Central memory CD8-positive, alpha-beta T cell (primary cell): Measurements from ENCODE around the gene CNNM1.
A peak's percentile ranks its signal among the peaks of the same experiment; 100 is the strongest.

Source experiments
- ATAC-seq: fragments of 150-1000 bp; cut with Tn5 transposase; replicated peaks from 2 replicates; pipeline ENCODE4 v1.10.0; 2022; ENCODE audit warnings: mild to moderate bottlenecking, moderate FRiP score, moderate number of reproducible peaks; ENCODE audit not compliant: poor library complexity, severe bottlenecking; ENCODE audit errors: extremely low read depth
- DNase-seq, 2 donors: peaks; one replicate each; pipeline ENCODE4 v3.0.0; 2021; ENCODE audit warnings: low spot score in 2 of 2
- H3K27ac Mint-ChIP-seq: one replicate; pipeline ENCODE4 v1.8.0; 2022; ENCODE audit warnings: low read depth, mild to moderate bottlenecking, moderate library complexity, mixed read lengths
- H3K27me3 Mint-ChIP-seq: one replicate; pipeline ENCODE4 v1.8.0; 2022; ENCODE audit warnings: mixed read lengths
- H3K36me3 Mint-ChIP-seq: one replicate; pipeline ENCODE4 v1.8.0; 2022; ENCODE audit warnings: mild to moderate bottlenecking, moderate library complexity, mixed read lengths; ENCODE audit not compliant: insufficient read depth
- H3K4me1 Mint-ChIP-seq: one replicate; pipeline ENCODE4 v1.8.0; 2022; ENCODE audit warnings: mixed read lengths
- H3K4me3 Mint-ChIP-seq: one replicate; pipeline ENCODE4 v1.8.0; 2022; ENCODE audit warnings: mild to moderate bottlenecking, moderate library complexity, mixed read lengths
- H3K9me3 Mint-ChIP-seq: one replicate; pipeline ENCODE4 v1.8.0; 2022; ENCODE audit warnings: mixed read lengths

The CNNM1 gene

DNA sequence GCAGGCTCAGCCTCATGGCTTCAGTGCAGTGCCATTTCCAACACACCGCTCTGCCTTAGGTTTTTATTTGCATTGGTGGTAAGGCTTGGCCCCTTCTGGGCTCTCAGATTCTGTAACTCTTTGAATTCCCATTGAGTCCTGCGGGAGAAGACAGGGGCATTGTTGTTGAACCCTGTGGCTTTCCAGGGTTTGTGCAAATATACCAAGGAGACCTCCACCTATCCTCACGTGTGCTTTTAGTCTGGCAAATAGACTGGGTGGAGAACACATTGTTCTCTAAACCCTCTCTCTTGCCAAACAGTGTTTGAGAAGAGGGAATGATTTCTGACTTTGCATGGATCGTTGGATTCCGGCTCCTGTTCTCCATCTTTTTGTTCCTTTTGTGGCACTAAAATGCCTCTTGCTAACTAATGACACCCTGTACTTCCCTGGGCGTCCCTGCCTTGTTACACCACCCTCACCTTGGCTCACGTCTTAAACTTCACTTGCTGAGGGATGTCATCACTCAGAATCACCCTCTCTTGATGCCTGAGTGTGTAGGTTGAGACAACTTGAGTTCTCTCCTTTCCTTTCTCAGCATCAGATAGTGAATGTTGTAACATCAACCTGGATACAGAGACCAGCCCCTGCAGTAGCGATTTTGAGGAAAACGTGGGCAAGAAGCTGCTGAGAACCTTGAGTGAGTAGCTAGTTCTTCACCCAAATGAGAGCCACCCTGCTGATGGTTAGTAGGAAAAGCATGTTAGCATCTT, 60.7 kb downstream of the CNNM1 start:
- no peak overlapping the region for H3K4me3 Mint-ChIP-seq
- H3K27me3 Mint-ChIP-seq = peaks cover 22% of the 10 kb centered on the region
- ATAC-seq = no peak
- peaks cover 5% of the 10 kb centered on the region for H3K36me3 Mint-ChIP-seq
- H3K27ac Mint-ChIP-seq = no peak overlapping the region
- H3K9me3 Mint-ChIP-seq = no peaks in the 10 kb centered on the region
- DNase-seq = no peak
- H3K4me1 Mint-ChIP-seq = peaks cover 5% of the 10 kb centered on the region

GRCh38 chr10:99391346-99391745, 62.2 kb downstream of the CNNM1 start:
- no peak for DNase-seq
- Mint-ChIP-seq H3K27ac (no peak overlapping the region), H3K27me3 (peaks cover 14% of the 10 kb centered on the region), H3K36me3 (peaks cover 10% of the 10 kb centered on the region), H3K4me3 (no peak overlapping the region), H3K9me3 (no peaks in the 10 kb centered on the region), H3K4me1 (peaks cover 12% of the 10 kb centered on the region)
- ATAC-seq = no peak

- no peak for DNase-seq
Measured at GRCh38 chr10:99393036-99393435, 63.9 kb downstream of the CNNM1 start.

GRCh38 chr10:99393683-99394082, 64.5 kb downstream of the CNNM1 start:
- ATAC-seq (no peak), DNase-seq (no peak)
- Mint-ChIP-seq H3K27ac (no peak overlapping the region), H3K9me3 (no peaks in the 10 kb centered on the region), H3K4me3 (no peak overlapping the region), H3K27me3 (no peaks in the 10 kb centered on the region), H3K4me1 (peaks cover 12% of the 10 kb centered on the region), H3K36me3 (peaks cover 10% of the 10 kb centered on the region)

More at GRCh38 chr10:99393036-99393435, 63.9 kb downstream of the CNNM1 start:
- Mint-ChIP-seq H3K9me3 (no peaks in the 10 kb centered on the region), H3K27me3 (no peaks in the 10 kb centered on the region), H3K36me3 (peaks cover 10% of the 10 kb centered on the region), H3K27ac (no peak overlapping the region), H3K4me1 (peaks cover 12% of the 10 kb centered on the region), H3K4me3 (no peak overlapping the region)
- no peak for ATAC-seq

DNA sequence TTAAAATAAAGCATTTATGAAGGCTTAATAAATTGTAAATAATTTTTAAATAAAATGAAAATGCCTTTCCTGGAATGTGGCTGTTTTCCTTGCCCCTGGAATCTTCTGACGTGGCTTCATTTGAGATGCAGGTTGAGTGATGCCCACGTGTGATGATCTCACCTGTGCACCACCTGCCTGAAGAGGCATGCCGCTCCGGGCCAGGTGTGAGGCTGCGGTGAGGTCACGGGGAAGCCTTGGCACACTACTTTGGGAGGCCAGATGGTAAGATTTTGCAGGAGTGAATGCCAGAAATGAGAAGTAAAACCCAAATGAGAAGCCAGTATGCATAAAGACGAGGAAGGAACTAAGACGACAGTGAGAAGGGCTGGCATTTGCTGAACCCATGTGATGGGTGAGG, 65.1 kb downstream of the CNNM1 start:
- no peak overlapping the region for H3K4me3 Mint-ChIP-seq
- H3K36me3 Mint-ChIP-seq = peaks cover 10% of the 10 kb centered on the region
- no peaks in the 10 kb centered on the region for H3K9me3 Mint-ChIP-seq
- ATAC-seq (no peak), DNase-seq (no peak)
- H3K27me3 Mint-ChIP-seq = no peaks in the 10 kb centered on the region
- peak overlapping the region; percentile 54 for H3K27ac Mint-ChIP-seq
- H3K4me1 Mint-ChIP-seq = peaks cover 12% of the 10 kb centered on the region

DNA sequence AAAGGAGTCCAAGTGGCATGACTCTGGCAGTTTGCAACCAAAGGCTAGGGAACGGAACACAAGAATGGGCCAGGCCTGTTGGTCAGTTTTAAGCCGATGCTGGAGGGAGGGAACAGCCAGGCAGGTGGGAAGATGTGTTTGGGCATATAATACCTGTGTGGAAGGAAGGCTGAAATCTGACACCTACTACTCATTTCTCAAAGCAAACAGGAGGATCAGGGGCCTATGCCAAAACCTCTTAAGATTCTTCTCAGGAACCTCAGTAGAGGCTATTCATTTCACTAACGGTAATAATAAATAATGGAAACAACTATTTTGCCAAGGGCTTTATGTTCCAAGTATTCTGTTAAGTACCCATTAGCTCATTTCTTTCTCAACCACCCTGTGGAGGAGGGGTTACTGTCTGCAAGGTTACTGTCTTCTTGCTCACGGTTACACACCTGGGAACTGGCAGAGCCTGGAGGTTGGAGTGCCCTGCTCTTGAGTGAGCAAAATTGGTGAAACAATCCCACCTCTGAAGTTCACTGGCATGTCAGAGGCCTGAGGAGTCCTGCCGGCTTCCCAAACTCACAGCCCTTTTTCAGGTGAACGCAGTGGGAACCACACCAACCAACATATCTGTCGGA, 65.7 kb downstream of the CNNM1 start:
- Mint-ChIP-seq H3K4me3 (no peak overlapping the region), H3K27ac (peak overlapping the region; percentile 54), H3K9me3 (no peaks in the 10 kb centered on the region), H3K4me1 (peaks cover 12% of the 10 kb centered on the region), H3K27me3 (no peaks in the 10 kb centered on the region), H3K36me3 (peaks cover 11% of the 10 kb centered on the region)
- no peak for ATAC-seq
- DNase-seq = no peak

- Mint-ChIP-seq H3K27me3 (no peaks in the 10 kb centered on the region), H3K36me3 (peaks cover 12% of the 10 kb centered on the region)
Measured at GRCh38 chr10:99395750-99396445, 66.7 kb downstream of the CNNM1 start.

GRCh38 chr10:99396471-99396870, 67.3 kb downstream of the CNNM1 start:
- H3K27me3 Mint-ChIP-seq = no peaks in the 10 kb centered on the region
- no peaks in the 10 kb centered on the region for H3K9me3 Mint-ChIP-seq
- no peak overlapping the region for H3K27ac Mint-ChIP-seq
- ATAC-seq = no peak
- H3K4me3 Mint-ChIP-seq = no peak overlapping the region
- no peak for DNase-seq
- peaks cover 12% of the 10 kb centered on the region for H3K36me3 Mint-ChIP-seq
- peaks cover 12% of the 10 kb centered on the region for H3K4me1 Mint-ChIP-seq

More at GRCh38 chr10:99395750-99396445, 66.7 kb downstream of the CNNM1 start:
- no peaks in the 10 kb centered on the region for H3K9me3 Mint-ChIP-seq
- no peak overlapping the region for H3K27ac Mint-ChIP-seq
- H3K4me1 Mint-ChIP-seq = peaks cover 12% of the 10 kb centered on the region
- ATAC-seq = no peak
- DNase-seq = no peak
- H3K4me3 Mint-ChIP-seq = no peak overlapping the region

GRCh38 chr10:99399664-99400063, 70.5 kb downstream of the CNNM1 start:
- DNase-seq (no peak), ATAC-seq (no peak)
- Mint-ChIP-seq H3K27ac (no peak overlapping the region), H3K4me1 (peaks cover 7% of the 10 kb centered on the region), H3K27me3 (no peaks in the 10 kb centered on the region), H3K4me3 (no peak overlapping the region), H3K36me3 (peaks cover 16% of the 10 kb centered on the region), H3K9me3 (no peaks in the 10 kb centered on the region)

GRCh38 chr10:99403674-99404073, 74.5 kb downstream of the CNNM1 start:
- Mint-ChIP-seq H3K36me3 (peaks cover 14% of the 10 kb centered on the region), H3K9me3 (no peaks in the 10 kb centered on the region), H3K27ac (no peak overlapping the region), H3K27me3 (no peaks in the 10 kb centered on the region), H3K4me3 (no peak overlapping the region), H3K4me1 (no peaks in the 10 kb centered on the region)
- ATAC-seq (no peak), DNase-seq (no peak)

DNA sequence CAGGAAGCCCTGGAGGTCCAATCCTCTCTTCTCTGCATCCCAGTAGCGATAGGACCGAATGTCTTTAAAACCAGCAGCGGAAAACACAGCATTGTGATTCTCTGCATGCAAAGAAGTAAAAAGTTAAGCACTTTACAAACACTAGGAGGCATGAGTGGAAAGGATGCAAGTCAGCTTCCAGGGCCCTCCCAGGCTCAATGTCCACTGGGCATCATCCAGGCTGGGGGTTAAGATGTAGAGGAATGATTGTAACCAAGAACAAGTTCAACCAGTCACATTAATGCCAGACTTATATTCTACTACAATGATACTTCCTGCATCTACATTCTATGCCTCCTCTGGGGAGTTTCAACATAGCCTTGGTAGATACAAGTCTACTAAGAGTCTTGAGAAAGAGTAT, 77.0 kb downstream of the CNNM1 start:
- no peak overlapping the region for H3K27ac Mint-ChIP-seq
- ATAC-seq (no peak), DNase-seq (no peak)
- no peaks in the 10 kb centered on the region for H3K4me1 Mint-ChIP-seq
- no peaks in the 10 kb centered on the region for H3K27me3 Mint-ChIP-seq
- H3K9me3 Mint-ChIP-seq = no peaks in the 10 kb centered on the region
- peaks cover 10% of the 10 kb centered on the region for H3K36me3 Mint-ChIP-seq
- no peak overlapping the region for H3K4me3 Mint-ChIP-seq

GRCh38 chr10:99410146-99410545, 81.0 kb downstream of the CNNM1 start:
- Mint-ChIP-seq H3K27ac (peak overlapping the region; percentile 22), H3K4me1 (peaks cover 9% of the 10 kb centered on the region), H3K4me3 (no peak overlapping the region), H3K27me3 (no peaks in the 10 kb centered on the region), H3K9me3 (no peaks in the 10 kb centered on the region), H3K36me3 (peaks cover 7% of the 10 kb centered on the region)
- ATAC-seq (no peak), DNase-seq (no peak)

GRCh38 chr10:99410876-99411275, 81.7 kb downstream of the CNNM1 start:
- Mint-ChIP-seq H3K4me3 (no peak overlapping the region), H3K36me3 (peaks cover 7% of the 10 kb centered on the region), H3K27me3 (no peaks in the 10 kb centered on the region), H3K9me3 (no peaks in the 10 kb centered on the region), H3K4me1 (peaks cover 9% of the 10 kb centered on the region), H3K27ac (no peak overlapping the region)
- no peak for DNase-seq
- no peak for ATAC-seq
